IMR-90 (cell line): ENCODE results near the gene TLR3. TPM values are rescaled to one million over a fixed set of nuclear protein-coding genes. Genes with fewer than 3 reads are reported as not detected.

Experiments used
- ATAC-seq: fragments of 200-7000 bp; cut with Tn5 transposase; 2 replicates; pipeline ENCODE4 v1.9.1; 2020; ENCODE audit warnings: low read depth, mild to moderate bottlenecking, moderate library complexity
- BruUV-seq: library from RNA; stranded (reverse); fragments of 400-500 nt; replicated peaks from 2 replicates; lab custom pipeline; 2021; lab: Mats Ljungman, UMichigan
- CTCF ChIA-PET: fragments of 300-600 bp; formaldehyde crosslinking; extraction: SDS; loops from one replicate; lab custom pipeline; 2021; ENCODE audit warnings: antibody characterized with exemption; lab: Yijun Ruan, JAX
- POLR2A ChIA-PET: fragments of 300-600 bp; sonication (Branson Sonifier 250); formaldehyde crosslinking; loops from one replicate; lab custom pipeline; 2022; ENCODE audit warnings: antibody characterized with exemption; ENCODE audit not compliant: unreplicated experiment; lab: Charles Lee
- DNase-seq: peaks from one replicate; pipeline ENCODE4 v3.0.0; 2013
- H2AFZ ChIP-seq: replicated peaks from 2 replicates; pipeline ENCODE3; 2013; ENCODE audit warnings: low read length, mild to moderate bottlenecking; ENCODE audit not compliant: poor library complexity
- H2AK5ac ChIP-seq: 2 replicates; pipeline ENCODE4 v1.6.1; 2013; ENCODE audit warnings: low read depth, low read length, inconsistent platforms
- H2AK9ac ChIP-seq: replicated peaks from 2 replicates; pipeline ENCODE3; 2013; ENCODE audit warnings: mild to moderate bottlenecking, low read depth, low read length, moderate library complexity; ENCODE audit not compliant: poor library complexity
- H2BK120ac ChIP-seq: 2 replicates; pipeline ENCODE4 v1.6.1; 2013; ENCODE audit warnings: low read depth, low read length, inconsistent platforms
- H2BK15ac ChIP-seq: 3 replicates; pipeline ENCODE4 v1.6.1; 2013; ENCODE audit warnings: low read depth, low read length, inconsistent platforms
- H2BK20ac ChIP-seq: 2 replicates; pipeline ENCODE4 v1.6.1; 2013; ENCODE audit warnings: low read depth, mild to moderate bottlenecking, inconsistent platforms, low read length, moderate library complexity
- H2BK5ac ChIP-seq: 2 replicates; pipeline ENCODE4 v1.6.1; 2013; ENCODE audit warnings: mild to moderate bottlenecking, low read depth, low read length, inconsistent platforms; ENCODE audit not compliant: poor library complexity, severe bottlenecking
- H3K14ac ChIP-seq: replicated peaks from 2 replicates; pipeline ENCODE4 v1.6.1; 2013; ENCODE audit warnings: low read depth, low read length, inconsistent platforms
- H3K18ac ChIP-seq: 2 replicates; pipeline ENCODE4 v1.6.1; 2013; ENCODE audit warnings: low read depth, low read length, control low read depth
- H3K23ac ChIP-seq: 2 replicates; pipeline ENCODE4 v1.6.1; 2013; ENCODE audit warnings: low read depth, low read length, inconsistent platforms
- H3K27ac ChIP-seq: 2 replicates; pipeline ENCODE4 v1.5.1; 2013; ENCODE audit warnings: mild to moderate bottlenecking, control low read depth, low read length; ENCODE audit not compliant: insufficient read depth
- H3K27me3 ChIP-seq: 2 replicates; pipeline ENCODE4 v1.6.1; 2013; ENCODE audit warnings: low read length; ENCODE audit not compliant: control insufficient read depth, insufficient read depth
- H3K36me3 ChIP-seq: 2 replicates; pipeline ENCODE4 v1.6.1; 2013; ENCODE audit warnings: low read length, mixed read lengths; ENCODE audit not compliant: control insufficient read depth, insufficient read depth
- H3K4ac ChIP-seq: 2 replicates; pipeline ENCODE4 v1.6.1; 2013; ENCODE audit warnings: low read depth, low read length, inconsistent platforms
- H3K4me1 ChIP-seq: 2 replicates; pipeline ENCODE4 v1.6.1; 2013; ENCODE audit warnings: low read length, mixed read lengths; ENCODE audit not compliant: control insufficient read depth, insufficient read depth
- H3K4me2 ChIP-seq: 2 replicates; pipeline ENCODE4 v1.6.1; 2013; ENCODE audit warnings: low read depth, mild to moderate bottlenecking, control low read depth, low read length, moderate library complexity
- H3K4me3 ChIP-seq: 2 replicates; pipeline ENCODE4 v1.5.1; 2013; ENCODE audit warnings: low read depth, mild to moderate bottlenecking, control low read depth, low read length, moderate library complexity; ENCODE audit not compliant: insufficient read depth
- H3K56ac ChIP-seq: 2 replicates; pipeline ENCODE4 v1.6.1; 2013; ENCODE audit warnings: low read length, inconsistent platforms; ENCODE audit not compliant: insufficient read depth; ENCODE audit errors: extremely low read depth
- H3K79me1 ChIP-seq, 2 experiments: 2 replicates each; pipeline ENCODE4 v1.6.1; 2013; ENCODE audit warnings: low read length in 2 of 2, inconsistent platforms in 1 of 2, low read depth in 1 of 2
- H3K9ac ChIP-seq: 2 replicates; pipeline ENCODE4 v1.6.1; 2013; ENCODE audit warnings: low read depth, low read length, control low read depth
- H3K9me1 ChIP-seq: 2 replicates; pipeline ENCODE4 v1.6.1; 2013; ENCODE audit warnings: low read length, inconsistent platforms; ENCODE audit not compliant: insufficient read depth
- H3K9me3 ChIP-seq: 2 replicates; pipeline ENCODE4 v1.6.1; 2013; ENCODE audit warnings: low read length; ENCODE audit not compliant: control insufficient read depth, insufficient read depth
- H4K20me1 ChIP-seq: 2 replicates; pipeline ENCODE4 v1.6.1; 2013; ENCODE audit warnings: low read length, inconsistent platforms; ENCODE audit not compliant: insufficient read depth
- H4K5ac ChIP-seq: 2 replicates; pipeline ENCODE4 v1.6.1; 2013; ENCODE audit warnings: mild to moderate bottlenecking, low read depth, low read length, control low read depth
- H4K8ac ChIP-seq, 2 experiments: 2 replicates each; pipeline ENCODE4 v1.6.1; 2013; ENCODE audit warnings: low read depth in 2 of 2, low read length in 2 of 2, control low read depth in 1 of 2, inconsistent platforms in 1 of 2
- H4K91ac ChIP-seq: 2 replicates; pipeline ENCODE4 v1.6.1; 2013; ENCODE audit warnings: low read depth, low read length, inconsistent platforms; ENCODE audit not compliant: insufficient read depth
- BHLHE40 ChIP-seq: fragments of 150-350 bp; IDR thresholded peaks from 2 replicates; pipeline ENCODE4 v1.6.1; 2016; ENCODE audit warnings: mild to moderate bottlenecking, low read depth, low read length
- CEBPB ChIP-seq: IDR thresholded peaks from 2 replicates; pipeline ENCODE4 v1.6.1; 2012; ENCODE audit warnings: low read depth, low read length, improper control_type of control experiment
- CHD1 ChIP-seq: IDR thresholded peaks from 2 replicates; pipeline ENCODE4 v1.6.1; 2012; ENCODE audit warnings: low read depth, low read length, improper control_type of control experiment
- FOS ChIP-seq: fragments of 150-350 bp; IDR thresholded peaks from 2 replicates; pipeline ENCODE4 v1.6.1; 2016; ENCODE audit warnings: low read depth, low read length
- MAFK ChIP-seq: IDR thresholded peaks from 2 replicates; pipeline ENCODE4 v1.6.1; 2012; ENCODE audit warnings: low read depth, low read length, improper control_type of control experiment
- MAZ ChIP-seq: IDR thresholded peaks from 2 replicates; pipeline ENCODE4 v1.6.1; 2012; ENCODE audit warnings: low read depth, mild to moderate bottlenecking, low read length, improper control_type of control experiment, moderate library complexity, borderline replicate concordance
- MXI1 ChIP-seq: IDR thresholded peaks from 2 replicates; pipeline ENCODE4 v1.6.1; 2012; ENCODE audit warnings: low read depth, mild to moderate bottlenecking, low read length, moderate library complexity, borderline replicate concordance
- NFE2L2 ChIP-seq: fragments of 150-350 bp; IDR thresholded peaks from 2 replicates; pipeline ENCODE4 v1.6.1; 2016; ENCODE audit warnings: low read depth, mild to moderate bottlenecking, low read length
- POLR2A ChIP-seq: IDR thresholded peaks from 2 replicates; pipeline ENCODE4 v1.6.1; 2012; ENCODE audit warnings: mild to moderate bottlenecking, low read depth, low read length
- RAD21 ChIP-seq: IDR thresholded peaks from 2 replicates; pipeline ENCODE4 v1.6.1; 2012; ENCODE audit warnings: low read length, improper control_type of control experiment
- RCOR1 ChIP-seq: IDR thresholded peaks from 2 replicates; pipeline ENCODE4 v1.6.1; 2012; ENCODE audit warnings: mild to moderate bottlenecking, low read length, improper control_type of control experiment; ENCODE audit not compliant: insufficient replicate concordance
- RFX5 ChIP-seq: IDR thresholded peaks from 2 replicates; pipeline ENCODE4 v1.8.0; 2012; ENCODE audit warnings: low read depth, mild to moderate bottlenecking, low read length, moderate library complexity
- SMC3 ChIP-seq: fragments of 150-350 bp; IDR thresholded peaks from 2 replicates; pipeline ENCODE4 v1.6.1; 2016; ENCODE audit warnings: low read depth, mild to moderate bottlenecking, antibody characterized with exemption, low read length, moderate library complexity
- WGBS, 2 experiments: methylation state at CpG; one replicate each; pipeline versions ENCODE4 v1.1.5 to v1.1.7; 2013; ENCODE audit warnings: missing lambda C conversion rate in 2 of 2; ENCODE audit not compliant: insufficient read length in 1 of 2; ENCODE audit errors: extremely low coverage in 2 of 2; 5-methylcytosine and 5-hydroxymethylcytosine counted together
- dilution Hi-C: fragments of 300-500 bp; cut with HindIII; formaldehyde crosslinking; loops from one replicate; pipeline ENCODE4 v1.14.3; 2018; ENCODE audit warnings: low sequenced_read_pairs; ENCODE audit not compliant: unreplicated experiment
- in situ Hi-C: fragments of 300-500 bp; cut with MboI; formaldehyde crosslinking; loops from 3 replicates; pipeline ENCODE4 v1.14.3; 2019; ENCODE audit warnings: low sequenced_read_pairs, inconsistent platforms, mixed read lengths
- intact Hi-C: fragments of 100-400 bp; cut with micrococcal nuclease; formaldehyde crosslinking; loops from 2 replicates; pipeline ENCODE4 v1.10.0; 2022
- polyA plus RNA-seq, 3 experiments: library from polyadenylated mRNA; depleted of rRNA; stranded (reverse); fragments of >200 nt; gene quantifications; 2 replicates each; pipeline ENCODE4 v1.2.3, GENCODE V29; 2012; ENCODE audit warnings: low replicate concordance in 1 of 3
- total RNA-seq: library from RNA; depleted of rRNA; stranded (reverse); fragments of >200 nt; gene quantifications from 2 replicates; pipeline ENCODE4 v1.2.3, GENCODE V29; 2012
- TF ChIP-seq, protein P1 (sequence below): fragments of 150-350 bp; IDR thresholded peaks from 2 replicates; pipeline ENCODE4 v1.6.1; 2017; ENCODE audit warnings: mild to moderate bottlenecking, antibody characterized with exemption, low read length, low read depth
- TF ChIP-seq, protein P2 (sequence below): conservative IDR thresholded peaks from 2 replicates; pipeline ENCODE4 v1.5.1; 2012; ENCODE audit warnings: mild to moderate bottlenecking, low read depth, low read length, improper control_type of control experiment
- TF ChIP-seq, protein P3 (sequence below): fragments of 150-350 bp; IDR thresholded peaks from 2 replicates; pipeline ENCODE4 v1.6.1; 2016; ENCODE audit warnings: low read depth, mild to moderate bottlenecking, low read length, moderate library complexity, borderline replicate concordance

Gene TLR3
- total and polyA plus RNA-seq, 2 of the 4 experiments (the other 2 are of a cell fraction): 0.12 to 0.36 TPM

DNA sequence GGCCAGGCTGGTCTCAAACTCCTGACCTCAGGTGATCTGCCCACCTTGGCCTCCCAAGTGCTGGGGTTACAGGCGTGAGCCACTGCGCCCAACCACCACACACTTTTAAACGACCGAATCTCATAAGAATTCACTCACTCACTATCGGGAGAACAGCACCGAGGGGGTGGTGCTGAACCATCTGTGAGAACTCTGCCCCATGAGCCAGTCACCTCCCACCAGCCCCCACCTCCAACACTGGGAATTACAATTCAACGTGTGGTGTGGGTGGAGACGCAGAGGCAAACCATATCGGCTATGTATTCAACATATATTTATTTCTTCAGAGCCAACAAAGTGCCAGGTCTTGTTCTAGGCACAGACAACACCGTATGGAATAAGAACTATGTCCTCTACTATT, 3.6 kb downstream of the TLR3 start:
- DNase-seq (no peak), ATAC-seq (no peak)
- H3K56ac ChIP-seq: no peak overlapping the region
- peaks cover 1% of the 10 kb centered on the region; the same call in 1 of the 2 replicates for H3K4me1 ChIP-seq
- H3K79me1 ChIP-seq: no peaks in the 10 kb centered on the region
- H3K14ac ChIP-seq: no peak overlapping the region
- H3K23ac ChIP-seq: no peak overlapping the region
- H2AK5ac ChIP-seq: no peak overlapping the region
- H3K9me1 ChIP-seq: no peaks in the 10 kb centered on the region; the same call in 1 of the 2 replicates
- no peak overlapping the region for H2BK15ac ChIP-seq
- H3K9ac ChIP-seq: no peak overlapping the region
- no peak overlapping the region for H4K5ac ChIP-seq
- H2BK20ac ChIP-seq: no peak overlapping the region
- no peaks in the 10 kb centered on the region for H3K27me3 ChIP-seq
- ChIA-PET POLR2A (no interaction called here), CTCF (interaction anchor here (0.6 kb wide), 1 partner anchor 153 kb away, joined by 9 read pairs; no protein-coding TSS in a partner anchor)
- H4K20me1 ChIP-seq: no peaks in the 10 kb centered on the region
- H3K4ac ChIP-seq: no peak overlapping the region
- no peak overlapping the region for H2BK120ac ChIP-seq
- H2AK9ac ChIP-seq: no peak overlapping the region
- H3K18ac ChIP-seq: no peak overlapping the region
- no peak overlapping the region for H3K4me2 ChIP-seq
- 100% methylated on average over 1 of the region's 10 CpGs; no CpG with 5 or more reads in 1 of the 2 experiments for WGBS, 2 experiments
- in situ Hi-C loops: no loop called here
- dilution Hi-C loops: no loop called here
- BruUV-seq: no TSS peak
- H3K4me3 ChIP-seq: no peak overlapping the region
- H3K27ac ChIP-seq: no peak overlapping the region
- TF ChIP-seq RFX5 (no peak), NFE2L2 (no peak), CHD1 (no peak), MAZ (no peak), CEBPB (no peak), BHLHE40 (no peak), RCOR1 (no peak), POLR2A (no peak), SMC3 (no peak), MAFK (no peak), FOS (no peak), RAD21 (no peak), MXI1 (no peak)
- TF ChIP-seq, protein P1, sequence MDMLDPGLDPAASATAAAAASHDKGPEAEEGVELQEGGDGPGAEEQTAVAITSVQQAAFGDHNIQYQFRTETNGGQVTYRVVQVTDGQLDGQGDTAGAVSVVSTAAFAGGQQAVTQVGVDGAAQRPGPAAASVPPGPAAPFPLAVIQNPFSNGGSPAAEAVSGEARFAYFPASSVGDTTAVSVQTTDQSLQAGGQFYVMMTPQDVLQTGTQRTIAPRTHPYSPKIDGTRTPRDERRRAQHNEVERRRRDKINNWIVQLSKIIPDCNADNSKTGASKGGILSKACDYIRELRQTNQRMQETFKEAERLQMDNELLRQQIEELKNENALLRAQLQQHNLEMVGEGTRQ: no peak
- TF ChIP-seq, protein P2, sequence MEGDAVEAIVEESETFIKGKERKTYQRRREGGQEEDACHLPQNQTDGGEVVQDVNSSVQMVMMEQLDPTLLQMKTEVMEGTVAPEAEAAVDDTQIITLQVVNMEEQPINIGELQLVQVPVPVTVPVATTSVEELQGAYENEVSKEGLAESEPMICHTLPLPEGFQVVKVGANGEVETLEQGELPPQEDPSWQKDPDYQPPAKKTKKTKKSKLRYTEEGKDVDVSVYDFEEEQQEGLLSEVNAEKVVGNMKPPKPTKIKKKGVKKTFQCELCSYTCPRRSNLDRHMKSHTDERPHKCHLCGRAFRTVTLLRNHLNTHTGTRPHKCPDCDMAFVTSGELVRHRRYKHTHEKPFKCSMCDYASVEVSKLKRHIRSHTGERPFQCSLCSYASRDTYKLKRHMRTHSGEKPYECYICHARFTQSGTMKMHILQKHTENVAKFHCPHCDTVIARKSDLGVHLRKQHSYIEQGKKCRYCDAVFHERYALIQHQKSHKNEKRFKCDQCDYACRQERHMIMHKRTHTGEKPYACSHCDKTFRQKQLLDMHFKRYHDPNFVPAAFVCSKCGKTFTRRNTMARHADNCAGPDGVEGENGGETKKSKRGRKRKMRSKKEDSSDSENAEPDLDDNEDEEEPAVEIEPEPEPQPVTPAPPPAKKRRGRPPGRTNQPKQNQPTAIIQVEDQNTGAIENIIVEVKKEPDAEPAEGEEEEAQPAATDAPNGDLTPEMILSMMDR: no peak
- TF ChIP-seq, protein P3, sequence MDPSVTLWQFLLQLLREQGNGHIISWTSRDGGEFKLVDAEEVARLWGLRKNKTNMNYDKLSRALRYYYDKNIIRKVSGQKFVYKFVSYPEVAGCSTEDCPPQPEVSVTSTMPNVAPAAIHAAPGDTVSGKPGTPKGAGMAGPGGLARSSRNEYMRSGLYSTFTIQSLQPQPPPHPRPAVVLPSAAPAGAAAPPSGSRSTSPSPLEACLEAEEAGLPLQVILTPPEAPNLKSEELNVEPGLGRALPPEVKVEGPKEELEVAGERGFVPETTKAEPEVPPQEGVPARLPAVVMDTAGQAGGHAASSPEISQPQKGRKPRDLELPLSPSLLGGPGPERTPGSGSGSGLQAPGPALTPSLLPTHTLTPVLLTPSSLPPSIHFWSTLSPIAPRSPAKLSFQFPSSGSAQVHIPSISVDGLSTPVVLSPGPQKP: no peak
- H2AFZ ChIP-seq: no peak overlapping the region
- intact Hi-C loops: no loop called here
- no peaks in the 10 kb centered on the region for H3K9me3 ChIP-seq
- no peak overlapping the region for H4K91ac ChIP-seq
- H2BK5ac ChIP-seq: no peak overlapping the region
- H4K8ac ChIP-seq: no peak overlapping the region
- no peaks in the 10 kb centered on the region for H3K36me3 ChIP-seq
